ENCODE results near the gene TTC24. TPM values are rescaled to one million over a fixed set of nuclear protein-coding genes. Genes with fewer than 3 reads are reported as not detected.
A peak's percentile ranks its signal among the peaks of the same experiment; 100 is the strongest.
"Not testable (repeated sequence)": the region's sequence is repeated elsewhere in the genome, so short reads cannot be mapped to it uniquely, and the experiment has no call there.

Gene TTC24
- total RNA-seq, 1 donor from 2014 or later, result not detected

GRCh38 chr1:156586892-156587477, 7.5 kb downstream of the TTC24 start:
- Mint-ChIP-seq H3K9me3 (ENCODE audit: low read depth) (no peaks in the 10 kb centered on the region), H3K36me3 (ENCODE audit: low read depth) (no peaks in the 10 kb centered on the region)

GRCh38 chr1:156587927-156588326, 8.4 kb downstream of the TTC24 start:
- not testable (repeated sequence) for DNase-seq (ENCODE audit: low spot score); H3K36me3 Mint-ChIP-seq (ENCODE audit: low read depth); H3K27ac Mint-ChIP-seq (ENCODE audit: unreplicated experiment); H3K9me3 Mint-ChIP-seq (ENCODE audit: low read depth); H3K4me3 Mint-ChIP-seq (ENCODE audit: unreplicated experiment); H3K27me3 Mint-ChIP-seq (ENCODE audit: low read depth)
- peaks cover 16% of the 10 kb centered on the region for H3K4me1 Mint-ChIP-seq (ENCODE audit: low read depth)

More at GRCh38 chr1:156586892-156587477, 7.5 kb downstream of the TTC24 start:
- DNase-seq (ENCODE audit: low spot score), result no peak
- no peak for TF ChIP-seq CTCF (IDR thresholded peaks at IDR 0.05)
- Mint-ChIP-seq H3K27ac (ENCODE audit: unreplicated experiment) (no peak overlapping the region), H3K4me1 (ENCODE audit: low read depth) (peaks cover 9% of the 10 kb centered on the region), H3K4me3 (ENCODE audit: unreplicated experiment) (no peak overlapping the region), H3K27me3 (ENCODE audit: low read depth) (no peaks in the 10 kb centered on the region)

- TF ChIP-seq CTCF (IDR thresholded peaks at IDR 0.05), result no peak
- H3K9me3 Mint-ChIP-seq (ENCODE audit: low read depth), result no peaks in the 10 kb centered on the region
- no peaks in the 10 kb centered on the region for H3K27me3 Mint-ChIP-seq (ENCODE audit: low read depth)
- no peak overlapping the region for H3K27ac Mint-ChIP-seq (ENCODE audit: unreplicated experiment)
- peaks cover 15% of the 10 kb centered on the region for H3K4me1 Mint-ChIP-seq (ENCODE audit: low read depth)
- no peak overlapping the region for H3K4me3 Mint-ChIP-seq (ENCODE audit: unreplicated experiment)
- no peak for DNase-seq (ENCODE audit: low spot score)
- H3K36me3 Mint-ChIP-seq (ENCODE audit: low read depth), result no peaks in the 10 kb centered on the region
Observed at GRCh38 chr1:156589546-156589945, 10.0 kb downstream of the TTC24 start.

GRCh38 chr1:156590326-156591180, 11.0 kb downstream of the TTC24 start:
- no peak for TF ChIP-seq CTCF (IDR thresholded peaks at IDR 0.05)
- no peak overlapping the region for H3K4me3 Mint-ChIP-seq (ENCODE audit: unreplicated experiment)
- H3K27me3 Mint-ChIP-seq (ENCODE audit: low read depth), result no peaks in the 10 kb centered on the region
- H3K4me1 Mint-ChIP-seq (ENCODE audit: low read depth), result peaks cover 15% of the 10 kb centered on the region
- H3K27ac Mint-ChIP-seq (ENCODE audit: unreplicated experiment), result no peak overlapping the region
- H3K36me3 Mint-ChIP-seq (ENCODE audit: low read depth), result peaks cover 8% of the 10 kb centered on the region
- no peaks in the 10 kb centered on the region for H3K9me3 Mint-ChIP-seq (ENCODE audit: low read depth)
- DNase-seq (ENCODE audit: low spot score), result no peak

GRCh38 chr1:156591181-156591431, 11.6 kb downstream of the TTC24 start:
- DNase-seq (ENCODE audit: low spot score), result no peak
- no peaks in the 10 kb centered on the region for H3K9me3 Mint-ChIP-seq (ENCODE audit: low read depth)
- H3K36me3 Mint-ChIP-seq (ENCODE audit: low read depth), result peaks cover 8% of the 10 kb centered on the region
- TF ChIP-seq CTCF (IDR thresholded peaks at IDR 0.05), result no peak
- H3K4me3 Mint-ChIP-seq (ENCODE audit: unreplicated experiment), result peak overlapping the region; percentile 78
- H3K27ac Mint-ChIP-seq (ENCODE audit: unreplicated experiment), result peak overlapping the region; percentile 80
- H3K27me3 Mint-ChIP-seq (ENCODE audit: low read depth), result no peaks in the 10 kb centered on the region
- H3K4me1 Mint-ChIP-seq (ENCODE audit: low read depth), result peaks cover 15% of the 10 kb centered on the region
